ENCODE results near the gene PID1. TPM values are rescaled to one million over a fixed set of nuclear protein-coding genes. Genes with fewer than 3 reads are reported as not detected.

PID1 gene
- total RNA-seq, 4 donors from 2014 or later: 1.0 to 33.0 (median 8.4) TPM

- Histone ChIP-seq H3K4me1 (no peaks in the 10 kb centered on the region), H3K36me3 (no peaks in the 10 kb centered on the region), H3K27me3 (no peaks in the 10 kb centered on the region), H3K27ac (no peak overlapping the region), H3K9me3 (no peaks in the 10 kb centered on the region), H3K4me3 (no peak overlapping the region)
- intact Hi-C loops (cut with DNase I): no loop called here
- WGBS, 2 donors: 69 to 76% methylated on average over 2 of the region's 2 CpGs
- DNase-seq: no peak
- no peak for TF ChIP-seq CTCF (IDR thresholded peaks at IDR 0.05)
- no peak for TF ChIP-seq POLR2A (IDR thresholded peaks at IDR 0.05)
Measured at GRCh38 chr2:229170171-229170570, 100.9 kb downstream of the PID1 start.

- Histone ChIP-seq H3K27me3 (no peaks in the 10 kb centered on the region), H3K9me3 (no peaks in the 10 kb centered on the region), H3K4me1 (no peaks in the 10 kb centered on the region), H3K27ac (no peak overlapping the region), H3K4me3 (no peak overlapping the region), H3K36me3 (no peaks in the 10 kb centered on the region)
- intact Hi-C loops (cut with DNase I): no loop called here
- no peak for DNase-seq
- 76 to 86% methylated on average over 6 of the region's 6 CpGs for WGBS, 2 donors
- TF ChIP-seq CTCF (IDR thresholded peaks at IDR 0.05): no peak
- TF ChIP-seq POLR2A (IDR thresholded peaks at IDR 0.05): no peak
Measured at GRCh38 chr2:229169751-229170150, 101.3 kb downstream of the PID1 start.

- 64 to 74% methylated on average over 2 of the region's 2 CpGs for WGBS, 2 donors
- no peaks in the 10 kb centered on the region for H3K36me3 ChIP-seq
- no peak overlapping the region for H3K27ac ChIP-seq
- DNase-seq: no peak
- no peak overlapping the region for H3K4me3 ChIP-seq
- H3K4me1 ChIP-seq: no peaks in the 10 kb centered on the region
- H3K27me3 ChIP-seq: no peaks in the 10 kb centered on the region
- intact Hi-C loops (cut with DNase I): no loop called here
- TF ChIP-seq CTCF (IDR thresholded peaks at IDR 0.05) (no peak), POLR2A (IDR thresholded peaks at IDR 0.05) (no peak)
- no peaks in the 10 kb centered on the region for H3K9me3 ChIP-seq
Measured at GRCh38 chr2:229164545-229165249, 106.4 kb downstream of the PID1 start.

- Histone ChIP-seq H3K27me3 (no peaks in the 10 kb centered on the region), H3K4me3 (no peak overlapping the region), H3K4me1 (no peaks in the 10 kb centered on the region), H3K27ac (no peak overlapping the region), H3K9me3 (no peaks in the 10 kb centered on the region), H3K36me3 (no peaks in the 10 kb centered on the region)
- intact Hi-C loops (cut with DNase I): no loop called here
- DNase-seq: no peak
- TF ChIP-seq POLR2A (IDR thresholded peaks at IDR 0.05): no peak
- no peak for TF ChIP-seq CTCF (IDR thresholded peaks at IDR 0.05)
- 33 to 49% methylated on average over 2 of the region's 2 CpGs for WGBS, 2 donors
Measured at GRCh38 chr2:229163893-229164292, 107.2 kb downstream of the PID1 start.

GRCh38 chr2:229162015-229162414, 109.1 kb downstream of the PID1 start:
- Histone ChIP-seq H3K27ac (no peak overlapping the region), H3K27me3 (no peaks in the 10 kb centered on the region), H3K9me3 (no peaks in the 10 kb centered on the region), H3K36me3 (no peaks in the 10 kb centered on the region), H3K4me3 (no peak overlapping the region), H3K4me1 (no peaks in the 10 kb centered on the region)
- 82 to 87% methylated on average over 4 of the region's 4 CpGs for WGBS, 2 donors
- TF ChIP-seq CTCF (IDR thresholded peaks at IDR 0.05) (no peak), POLR2A (IDR thresholded peaks at IDR 0.05) (no peak)
- intact Hi-C loops (cut with DNase I): no loop called here
- DNase-seq: no peak

All from esophagus squamous epithelium (tissue), 5 donors.